H9 (cell line): Measurements from ENCODE around the gene C12orf75. TPM values are rescaled to one million over a fixed set of nuclear protein-coding genes. Genes with fewer than 3 reads are reported as not detected.

Experiments
- DNase-seq: peaks from one replicate; pipeline ENCODE4 v3.0.0-alpha.2; 2017
- H2AFZ ChIP-seq: one replicate; pipeline ENCODE4 v1.6.1; 2013; ENCODE audit warnings: mild to moderate bottlenecking, low read length, control low read depth, moderate library complexity
- H2AK5ac ChIP-seq: 2 replicates; pipeline ENCODE4 v1.6.1; 2013; ENCODE audit warnings: low read length, control low read depth, mixed read lengths; ENCODE audit not compliant: insufficient read length
- H2BK120ac ChIP-seq: one replicate; pipeline ENCODE4 v1.6.1; 2013; ENCODE audit warnings: low read depth, mild to moderate bottlenecking, low read length, control low read depth, inconsistent platforms; ENCODE audit not compliant: poor library complexity, severe bottlenecking
- H2BK12ac ChIP-seq: 2 replicates; pipeline ENCODE4 v1.6.1; 2013; ENCODE audit warnings: low read length, control low read depth, mixed read lengths, low read depth; ENCODE audit not compliant: insufficient read length
- H2BK15ac ChIP-seq: 2 replicates; pipeline ENCODE4 v1.6.1; 2013; ENCODE audit warnings: low read depth, low read length, control low read depth
- H2BK20ac ChIP-seq: one replicate; pipeline ENCODE4 v1.6.1; 2013; ENCODE audit warnings: low read depth, mild to moderate bottlenecking, low read length, control low read depth, inconsistent platforms; ENCODE audit not compliant: poor library complexity, severe bottlenecking
- H2BK5ac ChIP-seq: 2 replicates; pipeline ENCODE4 v1.6.1; 2013; ENCODE audit warnings: low read length, control low read depth, mixed read lengths; ENCODE audit not compliant: insufficient read length
- H3K14ac ChIP-seq: 2 replicates; pipeline ENCODE4 v1.6.1; 2013; ENCODE audit warnings: low read length, control low read depth; ENCODE audit not compliant: insufficient read depth
- H3K18ac ChIP-seq: 2 replicates; pipeline ENCODE4 v1.6.1; 2013; ENCODE audit warnings: low read depth, mild to moderate bottlenecking, mixed read lengths, low read length, control low read depth; ENCODE audit not compliant: insufficient read length
- H3K23ac ChIP-seq: 2 replicates; pipeline ENCODE4 v1.6.1; 2013; ENCODE audit warnings: low read length, control low read depth, mixed read lengths, low read depth; ENCODE audit not compliant: insufficient read length
- H3K23me2 ChIP-seq: 2 replicates; pipeline ENCODE4 v1.6.1; 2013; ENCODE audit warnings: low read depth, mild to moderate bottlenecking, mixed read lengths, low read length, control low read depth; ENCODE audit not compliant: insufficient read length, poor library complexity, severe bottlenecking
- H3K27ac ChIP-seq: 2 replicates; pipeline ENCODE4 v1.5.1; 2013; ENCODE audit warnings: low read length, control low read depth, mixed read lengths, low read depth; ENCODE audit not compliant: insufficient read length
- H3K27me3 ChIP-seq: 2 replicates; pipeline ENCODE4 v1.6.1; 2013; ENCODE audit warnings: low read length, control low read depth, inconsistent platforms; ENCODE audit not compliant: insufficient read depth
- H3K4ac ChIP-seq: 2 replicates; pipeline ENCODE4 v1.6.1; 2013; ENCODE audit warnings: low read depth, mild to moderate bottlenecking, control low read depth, inconsistent platforms, low read length, moderate library complexity
- H3K4me1 ChIP-seq: 2 replicates; pipeline ENCODE4 v1.6.1; 2013; ENCODE audit warnings: low read length, control low read depth, inconsistent platforms; ENCODE audit not compliant: insufficient read depth
- H3K4me2 ChIP-seq: 2 replicates; pipeline ENCODE4 v1.6.1; 2013; ENCODE audit warnings: low read length, control low read depth, mixed read lengths; ENCODE audit not compliant: insufficient read length, insufficient read depth
- H3K56ac ChIP-seq: 2 replicates; pipeline ENCODE4 v1.6.1; 2013; ENCODE audit warnings: low read depth, mild to moderate bottlenecking, mixed read lengths, low read length, control low read depth; ENCODE audit not compliant: insufficient read length
- H3K79me1 ChIP-seq: 2 replicates; pipeline ENCODE4 v1.6.1; 2013; ENCODE audit warnings: low read depth, mild to moderate bottlenecking, moderate library complexity, low read length, control low read depth, inconsistent platforms; ENCODE audit not compliant: insufficient read depth, poor library complexity, severe bottlenecking
- H3K79me2 ChIP-seq: 2 replicates; pipeline ENCODE4 v1.6.1; 2013; ENCODE audit warnings: low read length, control low read depth, inconsistent platforms; ENCODE audit not compliant: insufficient read depth
- H3K9ac ChIP-seq: 2 replicates; pipeline ENCODE4 v1.6.1; 2013; ENCODE audit warnings: low read length, control low read depth, mixed read lengths; ENCODE audit not compliant: insufficient read length; ENCODE audit errors: extremely low read depth
- H3K9me3 ChIP-seq: one replicate; pipeline ENCODE4 v1.6.1; 2013; ENCODE audit warnings: low read depth, low read length, inconsistent platforms; ENCODE audit not compliant: control insufficient read depth
- H3T11ph ChIP-seq: one replicate; pipeline ENCODE4 v1.6.1; 2013; ENCODE audit warnings: mild to moderate bottlenecking, low read length, control low read depth, inconsistent platforms
- H4K20me1 ChIP-seq: one replicate; pipeline ENCODE4 v1.6.1; 2013; ENCODE audit not compliant: control insufficient read depth, insufficient read length, insufficient read depth
- H4K5ac ChIP-seq: 2 replicates; pipeline ENCODE4 v1.6.1; 2013; ENCODE audit warnings: low read depth, mild to moderate bottlenecking, mixed read lengths, low read length, control low read depth; ENCODE audit not compliant: insufficient read length
- H4K8ac ChIP-seq: replicated peaks from 2 replicates; pipeline ENCODE4 v1.6.1; 2013; ENCODE audit warnings: low read length, control low read depth, mixed read lengths, low read depth; ENCODE audit not compliant: insufficient read length
- H4K91ac ChIP-seq: 2 replicates; pipeline ENCODE4 v1.6.1; 2013; ENCODE audit warnings: low read depth, mild to moderate bottlenecking, moderate library complexity, mixed read lengths, low read length, control low read depth; ENCODE audit not compliant: insufficient read length
- H3K27ac Mint-ChIP-seq, 3 experiments: 2 replicates in 2 of 3; 3 replicates in 1 of 3; pipeline ENCODE4 v1.8.0; 2020 to 2021; ENCODE audit warnings: mixed read lengths in 3 of 3, mild to moderate bottlenecking in 1 of 3, moderate library complexity in 1 of 3
- H3K27me3 Mint-ChIP-seq: 2 replicates; pipeline ENCODE4 v1.8.0; 2021; ENCODE audit warnings: low read depth, mild to moderate bottlenecking, moderate library complexity, mixed read lengths
- H3K36me3 Mint-ChIP-seq, 3 experiments: 2 replicates in 2 of 3; 3 replicates in 1 of 3; pipeline ENCODE4 v1.8.0; 2020 to 2021; ENCODE audit warnings: low read depth in 3 of 3, mixed read lengths in 3 of 3; ENCODE audit not compliant: insufficient read depth in 1 of 3
- H3K4me1 Mint-ChIP-seq, 2 experiments: 2 replicates each; pipeline ENCODE4 v1.8.0; 2020; ENCODE audit warnings: mixed read lengths in 2 of 2
- H3K4me3 Mint-ChIP-seq, 2 experiments: 2 replicates in 1 of 2; 3 replicates in 1 of 2; pipeline ENCODE4 v1.8.0; 2020 to 2021; ENCODE audit warnings: mild to moderate bottlenecking in 2 of 2, mixed read lengths in 2 of 2, moderate library complexity in 1 of 2
- H3K9me3 Mint-ChIP-seq, 2 experiments: 2 replicates in 1 of 2; 3 replicates in 1 of 2; pipeline ENCODE4 v1.8.0; 2020; ENCODE audit warnings: mild to moderate bottlenecking in 2 of 2, mixed read lengths in 2 of 2, moderate library complexity in 1 of 2
- CTCF ChIP-seq: fragments of 200-600 bp; sonication (generic); conservative IDR thresholded peaks from 3 replicates; pipeline ENCODE4 v1.8.0; 2021; ENCODE audit warnings: antibody characterized with exemption, mild to moderate bottlenecking
- WGBS: extraction: QIAGEN DNeasy Blood & Tissue Kit; methylation state at CpG from one replicate; pipeline ENCODE4 v1.1.7; 2013; ENCODE audit warnings: missing lambda C conversion rate, low lambda C conversion rate, mixed read lengths; ENCODE audit not compliant: insufficient read length; ENCODE audit errors: extremely low coverage; 5-methylcytosine and 5-hydroxymethylcytosine counted together
- total RNA-seq: library from RNA; stranded (reverse); gene quantifications from 2 replicates; pipeline ENCODE4 v1.2.1, GENCODE V29; 2021

C12orf75 gene
- total RNA-seq, 1 experiment from 2014 or later, result 37.9 TPM

DNA sequence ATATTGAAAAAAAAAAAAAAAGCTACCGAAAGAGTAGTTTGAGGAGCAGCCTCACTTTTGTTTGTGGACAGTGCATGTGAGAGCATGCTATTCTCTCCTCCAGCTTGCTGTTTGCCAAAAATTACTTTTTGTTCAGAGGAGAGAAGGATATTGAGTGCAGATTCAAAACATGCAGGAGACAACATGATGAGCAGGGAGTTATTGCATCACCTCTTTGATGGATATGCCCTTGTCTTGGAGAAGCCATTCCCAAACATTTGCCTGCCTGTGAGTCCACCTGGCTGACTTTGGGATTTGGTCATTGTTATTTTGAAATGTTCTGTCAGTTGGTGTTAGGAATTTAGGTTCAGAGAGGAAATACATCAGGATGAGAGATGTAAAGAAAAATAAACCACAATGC, 2.4 kb downstream of the C12orf75 start:
- H2BK12ac ChIP-seq, result no peak overlapping the region
- no peak overlapping the region for H3K27ac Mint-ChIP-seq
- H3K36me3 Mint-ChIP-seq, result peaks cover 0 to 5% (median 3%) of the 10 kb centered on the region in 3 experiments; a peak in 4 of 7 replicates
- no peak overlapping the region for H3K14ac ChIP-seq
- H3K4me1 Mint-ChIP-seq, result peaks cover 34 to 49% of the 10 kb centered on the region in 2 experiments
- no peak overlapping the region for H3K23ac ChIP-seq
- H3K79me1 ChIP-seq, result peaks cover 6% of the 10 kb centered on the region
- H2AK5ac ChIP-seq, result no peak overlapping the region
- H4K5ac ChIP-seq, result no peak overlapping the region
- no peak overlapping the region for H2BK20ac ChIP-seq
- H4K20me1 ChIP-seq, result no peaks in the 10 kb centered on the region
- H3K9ac ChIP-seq, result no peak overlapping the region
- H3T11ph ChIP-seq, result no peak overlapping the region
- H3K56ac ChIP-seq, result no peak overlapping the region
- H3K4me1 ChIP-seq, result peaks cover 4% of the 10 kb centered on the region; the same call in 1 of the 2 replicates
- no peak overlapping the region for H3K4me3 Mint-ChIP-seq
- H3K79me2 ChIP-seq, result no peaks in the 10 kb centered on the region
- H3K4ac ChIP-seq, result no peak overlapping the region
- TF ChIP-seq CTCF, result no peak
- H3K27me3 Mint-ChIP-seq, result peaks cover 49% of the 10 kb centered on the region
- H3K18ac ChIP-seq, result no peak overlapping the region
- H2BK5ac ChIP-seq, result no peak overlapping the region
- no peak overlapping the region for H4K91ac ChIP-seq
- H3K9me3 Mint-ChIP-seq, result no peaks in the 10 kb centered on the region
- H4K8ac ChIP-seq, result no peak overlapping the region
- H3K4me2 ChIP-seq, result no peak overlapping the region
- no peaks in the 10 kb centered on the region; the same call in 1 of the 2 replicates for H3K27me3 ChIP-seq
- DNase-seq, result no peak
- H2BK120ac ChIP-seq, result no peak overlapping the region
- no peak overlapping the region for H3K27ac ChIP-seq
- no peak overlapping the region for H2BK15ac ChIP-seq
- H2AFZ ChIP-seq, result no peak overlapping the region
- no CpG with 5 or more reads among the region's 1 CpG for WGBS
- peaks cover 8% of the 10 kb centered on the region for H3K23me2 ChIP-seq
- H3K9me3 ChIP-seq, result no peaks in the 10 kb centered on the region
